ENCODE measurements around the gene CLPSL2. TPM values are rescaled to one million over a fixed set of nuclear protein-coding genes. Genes with fewer than 3 reads are reported as not detected.

Gene CLPSL2
- total and polyA plus RNA-seq, 2 donors from 2014 or later = not detected

- no peak for TF ChIP-seq CTCF (IDR thresholded peaks at IDR 0.05; ENCODE audit: borderline replicate concordance, extremely low read depth, insufficient read depth)
- H3K27ac ChIP-seq (ENCODE audit: low read depth in 2 of 2, low read length in 2 of 2) = no peak overlapping the region
- intact Hi-C loops (cut with DNase I) = no loop called here
- H3K4me1 ChIP-seq (ENCODE audit: control insufficient read depth in 2 of 3, insufficient read depth in 2 of 3, low read depth in 1 of 3, low read length in 3 of 3) = no peaks in the 10 kb centered on the region
- H3K4me3 ChIP-seq (ENCODE audit: low read length in 3 of 3) = no peak overlapping the region
- no peak overlapping the region for H3K9ac ChIP-seq (ENCODE audit: low read length in 3 of 3)
- no peak for FAIRE-seq
- no peak for DNase-seq
- no peaks in the 10 kb centered on the region for H3K9me3 ChIP-seq (ENCODE audit: control insufficient read depth in 2 of 3, insufficient read depth in 1 of 3, low read length in 3 of 3)
- H3K27me3 ChIP-seq (ENCODE audit: control insufficient read depth, insufficient read depth, low read length) = no peaks in the 10 kb centered on the region
- H3K36me3 ChIP-seq (ENCODE audit: control insufficient read depth in 2 of 3, insufficient read depth in 3 of 3, low read length in 3 of 3) = no peaks in the 10 kb centered on the region
These were observed 34.7 kb downstream of the CLPSL2 start for GRCh38 chr6:35810971-35811698.

GRCh38 chr6:35811699-35811995, 35.2 kb downstream of the CLPSL2 start:
- H3K27ac ChIP-seq (ENCODE audit: low read depth in 2 of 2, low read length in 2 of 2) = no peak overlapping the region
- no peak for FAIRE-seq
- no peaks in the 10 kb centered on the region for H3K4me1 ChIP-seq (ENCODE audit: control insufficient read depth in 2 of 3, insufficient read depth in 2 of 3, low read depth in 1 of 3, low read length in 3 of 3)
- TF ChIP-seq CTCF (IDR thresholded peaks at IDR 0.05; ENCODE audit: borderline replicate concordance, extremely low read depth, insufficient read depth) = no peak
- intact Hi-C loops (cut with DNase I) = no loop called here
- H3K9me3 ChIP-seq (ENCODE audit: control insufficient read depth in 2 of 3, insufficient read depth in 1 of 3, low read length in 3 of 3) = no peaks in the 10 kb centered on the region
- no peak overlapping the region for H3K4me3 ChIP-seq (ENCODE audit: low read length in 3 of 3)
- no peak for DNase-seq
- H3K36me3 ChIP-seq (ENCODE audit: control insufficient read depth in 2 of 3, insufficient read depth in 3 of 3, low read length in 3 of 3) = no peaks in the 10 kb centered on the region
- H3K9ac ChIP-seq (ENCODE audit: low read length in 3 of 3) = no peak overlapping the region
- no peaks in the 10 kb centered on the region for H3K27me3 ChIP-seq (ENCODE audit: control insufficient read depth, insufficient read depth, low read length)

GRCh38 chr6:35817515-35817914, 41.1 kb downstream of the CLPSL2 start:
- H3K36me3 ChIP-seq (ENCODE audit: control insufficient read depth in 2 of 3, insufficient read depth in 3 of 3, low read length in 3 of 3) = no peaks in the 10 kb centered on the region
- TF ChIP-seq CTCF (IDR thresholded peaks at IDR 0.05; ENCODE audit: borderline replicate concordance, extremely low read depth, insufficient read depth) = no peak
- no peak for DNase-seq
- intact Hi-C loops (cut with DNase I) = no loop called here
- peaks cover 0 to 6% (median 3%) of the 10 kb centered on the region in 3 donors for H3K9me3 ChIP-seq (ENCODE audit: control insufficient read depth in 2 of 3, insufficient read depth in 1 of 3, low read length in 3 of 3)
- H3K4me1 ChIP-seq (ENCODE audit: control insufficient read depth in 2 of 3, insufficient read depth in 2 of 3, low read depth in 1 of 3, low read length in 3 of 3) = no peaks in the 10 kb centered on the region
- no peak overlapping the region for H3K9ac ChIP-seq (ENCODE audit: low read length in 3 of 3)
- H3K27ac ChIP-seq (ENCODE audit: low read depth in 2 of 2, low read length in 2 of 2) = no peak overlapping the region
- H3K4me3 ChIP-seq (ENCODE audit: low read length in 3 of 3) = no peak overlapping the region
- no peak for FAIRE-seq
- no peaks in the 10 kb centered on the region for H3K27me3 ChIP-seq (ENCODE audit: control insufficient read depth, insufficient read depth, low read length)

- FAIRE-seq (no peak), DNase-seq (no peak)
- intact Hi-C loops (cut with DNase I) = no loop called here
These were observed 47.2 kb downstream of the CLPSL2 start for GRCh38 chr6:35823601-35824000.

More at GRCh38 chr6:35823601-35824000, 47.2 kb downstream of the CLPSL2 start:
- TF ChIP-seq CTCF (IDR thresholded peaks at IDR 0.05; ENCODE audit: borderline replicate concordance, extremely low read depth, insufficient read depth) = no peak
- Histone ChIP-seq H3K9ac (ENCODE audit: low read length in 3 of 3) (no peak overlapping the region), H3K4me1 (ENCODE audit: control insufficient read depth in 2 of 3, insufficient read depth in 2 of 3, low read depth in 1 of 3, low read length in 3 of 3) (no peaks in the 10 kb centered on the region), H3K36me3 (ENCODE audit: control insufficient read depth in 2 of 3, insufficient read depth in 3 of 3, low read length in 3 of 3) (no peaks in the 10 kb centered on the region), H3K4me3 (ENCODE audit: low read length in 3 of 3) (no peak overlapping the region), H3K9me3 (ENCODE audit: control insufficient read depth in 2 of 3, insufficient read depth in 1 of 3, low read length in 3 of 3) (no peaks in the 10 kb centered on the region), H3K27me3 (ENCODE audit: control insufficient read depth, insufficient read depth, low read length) (no peaks in the 10 kb centered on the region), H3K27ac (ENCODE audit: low read depth in 2 of 2, low read length in 2 of 2) (no peak overlapping the region)
